Measurements from ENCODE around the gene ADARB1.

DNA sequence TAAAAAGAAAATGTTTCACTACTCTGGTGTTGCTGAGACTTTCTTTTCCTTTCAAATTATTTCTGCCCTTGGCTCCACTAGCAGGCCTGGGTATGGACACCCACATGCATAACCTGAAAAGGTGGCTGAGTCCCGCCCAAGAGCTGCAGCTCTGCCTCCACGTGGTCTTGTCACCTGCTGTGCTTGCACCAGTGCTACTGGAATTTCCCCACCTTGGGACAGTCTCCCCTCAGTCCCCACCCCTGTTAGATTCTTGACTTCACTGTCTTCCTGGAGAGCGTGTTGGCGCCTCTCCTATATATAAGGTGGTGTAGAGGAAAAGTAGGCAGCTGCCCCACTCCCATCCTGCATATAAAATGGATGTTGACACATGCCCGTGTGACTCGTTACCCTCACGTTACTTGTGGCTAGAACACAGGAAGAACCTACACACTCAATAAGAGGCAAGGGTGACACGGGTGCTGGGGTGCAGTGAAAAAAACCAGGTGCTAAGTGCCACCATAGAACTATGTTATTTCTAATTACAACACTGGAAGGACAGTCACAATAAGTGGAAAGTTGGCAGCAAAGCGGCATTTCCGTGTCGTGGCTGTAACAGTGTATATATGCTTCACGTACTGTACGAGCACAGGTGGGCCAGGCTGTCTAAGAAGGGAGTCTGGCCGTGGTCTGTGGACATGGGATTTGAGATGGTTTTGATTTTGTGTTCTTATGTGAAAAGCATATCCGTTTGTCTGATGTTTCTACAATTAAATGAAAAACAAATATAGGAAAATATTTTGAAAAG lies 152.4 kb downstream of the ADARB1 start:
- TF ChIP-seq, protein P1, sequence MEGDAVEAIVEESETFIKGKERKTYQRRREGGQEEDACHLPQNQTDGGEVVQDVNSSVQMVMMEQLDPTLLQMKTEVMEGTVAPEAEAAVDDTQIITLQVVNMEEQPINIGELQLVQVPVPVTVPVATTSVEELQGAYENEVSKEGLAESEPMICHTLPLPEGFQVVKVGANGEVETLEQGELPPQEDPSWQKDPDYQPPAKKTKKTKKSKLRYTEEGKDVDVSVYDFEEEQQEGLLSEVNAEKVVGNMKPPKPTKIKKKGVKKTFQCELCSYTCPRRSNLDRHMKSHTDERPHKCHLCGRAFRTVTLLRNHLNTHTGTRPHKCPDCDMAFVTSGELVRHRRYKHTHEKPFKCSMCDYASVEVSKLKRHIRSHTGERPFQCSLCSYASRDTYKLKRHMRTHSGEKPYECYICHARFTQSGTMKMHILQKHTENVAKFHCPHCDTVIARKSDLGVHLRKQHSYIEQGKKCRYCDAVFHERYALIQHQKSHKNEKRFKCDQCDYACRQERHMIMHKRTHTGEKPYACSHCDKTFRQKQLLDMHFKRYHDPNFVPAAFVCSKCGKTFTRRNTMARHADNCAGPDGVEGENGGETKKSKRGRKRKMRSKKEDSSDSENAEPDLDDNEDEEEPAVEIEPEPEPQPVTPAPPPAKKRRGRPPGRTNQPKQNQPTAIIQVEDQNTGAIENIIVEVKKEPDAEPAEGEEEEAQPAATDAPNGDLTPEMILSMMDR (IDR thresholded peaks at IDR 0.05; ENCODE audit: borderline replicate concordance, extremely low read depth, low read length, poor library complexity, severe bottlenecking) = no peak
- TF ChIP-seq EZH2 (IDR thresholded peaks at IDR 0.05; ENCODE audit: borderline replicate concordance, low read depth, low read length, severe bottlenecking) = no peak
